Brain microvascular endothelial cell (primary cell): ENCODE data around the gene CERS3.

Source experiments
- DNase-seq: peaks from one replicate; pipeline ENCODE4 v3.0.0-alpha.2; 2020
- H3K27ac ChIP-seq: fragments of 250-450 bp; sonication (Bioruptor Pico); 2 replicates; pipeline ENCODE4 v1.5.1; 2020; ENCODE audit warnings: mild to moderate bottlenecking, moderate library complexity
- H3K27me3 ChIP-seq: fragments of 250-450 bp; sonication (Bioruptor Pico); replicated peaks from 2 replicates; pipeline ENCODE4 v1.5.1; 2020; ENCODE audit warnings: mild to moderate bottlenecking
- H3K36me3 ChIP-seq: fragments of 250-450 bp; sonication (Bioruptor Pico); replicated peaks from 2 replicates; pipeline ENCODE4 v1.5.1; 2020; ENCODE audit warnings: mild to moderate bottlenecking
- H3K4me3 ChIP-seq: 2 replicates; pipeline ENCODE4 v1.5.1; 2011; ENCODE audit warnings: low read depth, mild to moderate bottlenecking, control low read depth, low read length, moderate library complexity
- CTCF ChIP-seq: IDR thresholded peaks from 2 replicates; pipeline ENCODE4 v1.5.1; 2011; ENCODE audit warnings: low read depth, mild to moderate bottlenecking, moderate library complexity, low read length, control low read depth, inconsistent platforms; ENCODE audit errors: missing control alignments
- in situ Hi-C: cut with HindIII; loops from 2 replicates; pipeline ENCODE4 v1.10.0; 2017; ENCODE audit warnings: low sequenced_read_pairs, low pct_ligation_motif_present

Gene CERS3

DNA sequence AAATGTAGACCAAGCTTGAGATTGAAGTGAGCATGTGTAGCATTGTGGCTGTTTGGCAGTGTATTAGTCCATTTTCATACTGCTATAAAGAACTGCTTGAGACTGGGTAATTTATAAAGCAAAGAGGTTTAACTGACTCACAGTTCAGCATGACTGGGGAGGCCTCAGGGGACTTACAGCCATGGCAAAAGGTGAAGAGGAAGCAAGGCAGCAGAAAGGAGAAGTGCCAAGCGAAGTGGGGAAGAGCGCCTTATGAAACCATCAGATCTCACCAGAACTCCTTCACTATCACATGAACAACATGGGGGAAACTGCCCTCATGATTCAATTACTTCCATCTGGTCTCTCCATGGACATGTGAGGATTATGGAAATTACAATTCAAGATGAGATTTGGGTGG is 8.6 kb upstream of the CERS3 start:
- no peak overlapping the region for H3K27ac ChIP-seq
- no peaks in the 10 kb centered on the region for H3K36me3 ChIP-seq
- H3K4me3 ChIP-seq = no peak overlapping the region
- no peak for DNase-seq
- in situ Hi-C loops = no loop called here
- no peak for TF ChIP-seq CTCF
- H3K27me3 ChIP-seq = no peaks in the 10 kb centered on the region

DNA sequence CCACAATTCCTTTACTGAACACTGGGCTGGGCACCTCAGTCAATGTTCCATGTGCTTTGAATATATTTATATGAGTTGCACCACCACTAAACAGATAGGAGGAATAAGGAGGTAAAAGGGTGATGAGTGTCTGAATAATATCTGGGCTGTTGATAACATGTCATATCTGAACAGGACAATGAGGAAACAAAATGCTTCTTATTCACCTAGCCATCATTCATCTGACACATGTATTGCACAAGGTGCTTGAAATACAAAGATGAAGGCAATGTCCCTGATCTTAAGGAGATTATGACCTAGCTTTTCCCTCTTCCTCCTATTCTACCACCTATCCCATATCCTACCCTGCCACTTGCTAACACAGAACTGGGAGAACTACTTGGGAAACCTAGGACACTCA is 8.0 kb upstream of the CERS3 start:
- in situ Hi-C loops = no loop called here
- no peak overlapping the region for H3K4me3 ChIP-seq
- no peak for TF ChIP-seq CTCF
- H3K36me3 ChIP-seq = no peaks in the 10 kb centered on the region
- no peak overlapping the region for H3K27ac ChIP-seq
- no peak for DNase-seq
- no peaks in the 10 kb centered on the region for H3K27me3 ChIP-seq

DNA sequence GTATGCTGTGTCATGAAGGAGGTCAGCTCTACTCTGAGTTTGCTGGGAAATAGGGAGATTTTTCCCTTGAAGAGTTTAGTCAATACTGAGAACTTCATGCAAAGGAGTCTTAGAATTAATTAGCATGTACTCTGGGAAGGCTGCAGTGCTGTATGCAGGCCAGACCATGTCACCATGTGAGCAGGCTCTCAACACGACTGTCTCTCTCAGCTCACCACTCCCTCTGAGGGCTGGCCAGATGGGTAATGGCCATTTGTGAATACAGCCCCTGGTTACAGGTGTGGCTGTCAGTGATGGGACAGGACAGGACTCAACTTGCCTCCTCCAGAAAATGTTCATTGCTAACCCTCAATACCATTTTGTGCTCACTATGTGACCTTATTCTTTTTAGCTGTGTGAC is 5.1 kb upstream of the CERS3 start:
- Histone ChIP-seq H3K4me3 (no peak overlapping the region), H3K27ac (no peak overlapping the region), H3K27me3 (no peaks in the 10 kb centered on the region), H3K36me3 (no peaks in the 10 kb centered on the region)
- in situ Hi-C loops = no loop called here
- TF ChIP-seq CTCF = no peak
- DNase-seq = no peak

- no peak for TF ChIP-seq CTCF
- in situ Hi-C loops = no loop called here
- Histone ChIP-seq H3K27me3 (no peaks in the 10 kb centered on the region), H3K4me3 (no peak overlapping the region), H3K27ac (no peak overlapping the region), H3K36me3 (no peaks in the 10 kb centered on the region)
- no peak for DNase-seq
These were observed 3.1 kb upstream of the CERS3 start for GRCh38 chr15:100531823-100532327.

DNA sequence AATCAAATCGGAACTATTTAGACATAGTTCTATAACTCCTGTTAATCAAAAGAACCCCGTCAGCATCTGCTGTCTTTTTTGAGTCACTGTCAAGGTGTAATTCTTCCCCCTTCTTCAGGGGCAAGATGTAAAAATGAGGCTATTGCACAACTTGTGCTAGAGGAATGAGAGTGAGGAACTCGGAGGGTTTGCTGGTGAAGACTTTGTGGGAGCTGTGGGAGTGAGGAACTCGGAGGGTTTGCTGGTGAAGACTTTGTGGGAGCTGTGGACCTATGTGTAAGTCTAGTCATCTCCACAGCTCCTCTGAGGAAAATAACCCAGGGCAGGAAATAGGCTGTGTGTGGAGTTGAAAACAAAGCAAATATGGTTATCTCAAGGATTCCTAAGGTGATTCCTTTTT is 2.5 kb upstream of the CERS3 start:
- no peak for TF ChIP-seq CTCF
- no peaks in the 10 kb centered on the region for H3K27me3 ChIP-seq
- DNase-seq = no peak
- in situ Hi-C loops = no loop called here
- H3K36me3 ChIP-seq = no peaks in the 10 kb centered on the region
- no peak overlapping the region for H3K4me3 ChIP-seq
- H3K27ac ChIP-seq = no peak overlapping the region

DNA sequence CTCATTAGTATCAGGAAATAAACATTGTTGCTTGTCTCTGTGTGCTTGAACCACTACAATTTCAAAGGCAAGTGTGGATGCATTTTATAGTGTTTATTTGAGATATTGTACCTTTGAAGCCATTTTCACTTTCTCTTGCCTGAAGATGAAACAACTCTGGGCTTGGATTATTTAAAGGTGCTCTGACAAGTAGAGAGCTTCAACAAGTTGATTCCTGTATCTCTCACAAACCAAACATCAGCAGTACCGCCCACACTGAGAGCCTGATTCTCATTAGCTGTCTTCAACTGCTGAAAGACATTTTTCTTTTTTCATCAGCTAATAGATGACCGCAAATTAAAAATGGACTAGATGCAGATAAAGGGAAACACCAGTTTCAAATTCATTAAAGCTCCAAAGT is 806 bp upstream of the CERS3 start:
- no peaks in the 10 kb centered on the region for H3K27me3 ChIP-seq
- no peak for DNase-seq
- no peaks in the 10 kb centered on the region for H3K36me3 ChIP-seq
- no peak overlapping the region for H3K4me3 ChIP-seq
- no peak for TF ChIP-seq CTCF
- in situ Hi-C loops = no loop called here
- H3K27ac ChIP-seq = no peak overlapping the region
